HepG2 (cell line): ENCODE data around the gene MEIS1. TPM values are rescaled to one million over a fixed set of nuclear protein-coding genes. Genes with fewer than 3 reads are reported as not detected.
A peak's percentile ranks its signal among the peaks of the same experiment; 100 is the strongest.

Experiments
- CENPT ChIP-seq: sonication (generic); formaldehyde crosslinking; IDR thresholded peaks from 2 replicates; pipeline ENCODE4 v1.8.0; 2022; ENCODE audit warnings: low read depth, mild to moderate bottlenecking, moderate library complexity, missing genetic modification reagents
- CENPX ChIP-seq: sonication (generic); formaldehyde crosslinking; IDR thresholded peaks from 2 replicates; pipeline ENCODE4 v1.9.0; 2021; ENCODE audit warnings: mild to moderate bottlenecking, missing genetic modification reagents, moderate library complexity
- ETV6 ChIP-seq: sonication (generic); formaldehyde crosslinking; conservative IDR thresholded peaks from 2 replicates; pipeline ENCODE4 v1.4.0; 2020; ENCODE audit warnings: missing genetic modification reagents
- FOXA3 ChIP-seq: IDR thresholded peaks from 2 replicates; pipeline ENCODE4 v1.6.1; 2016; ENCODE audit warnings: missing genetic modification reagents, missing compliant biosample characterization
- KLF6 ChIP-seq: IDR thresholded peaks from 2 replicates; pipeline ENCODE4 v1.8.0; 2016; ENCODE audit warnings: missing biosample characterization, missing genetic modification reagents
- KMT2B ChIP-seq: IDR thresholded peaks from 2 replicates; pipeline ENCODE4 v1.6.1; 2016; ENCODE audit warnings: missing genetic modification reagents, missing compliant biosample characterization
- ZBTB7A ChIP-seq: sonication (generic); formaldehyde crosslinking; IDR thresholded peaks from 2 replicates; pipeline ENCODE4 v1.8.0; 2022; ENCODE audit warnings: mild to moderate bottlenecking, missing genetic modification reagents
- ZFP1 ChIP-seq: IDR thresholded peaks from 2 replicates; pipeline ENCODE4 v1.6.1; 2016
- ZNF264 ChIP-seq: sonication (generic); formaldehyde crosslinking; IDR thresholded peaks from 2 replicates; pipeline ENCODE4 v1.4.0; 2020; ENCODE audit warnings: missing genetic modification reagents
- ZNF335 ChIP-seq: sonication (generic); formaldehyde crosslinking; IDR thresholded peaks from 2 replicates; pipeline ENCODE4 v1.4.0; 2020; ENCODE audit warnings: missing genetic modification reagents
- polyA plus RNA-seq, 8 experiments: library from polyadenylated mRNA; depleted of rRNA in 3 of 8; stranded (reverse) in 7 of 8; unstranded in 1 of 8; fragments of >200 nt; fragmentation: Illumina TruSeq in 4 of 8; extraction: Trizol in 4 of 8; gene quantifications; 2 replicates each; pipeline versions ENCODE4 v1.2.1 to v1.2.3, GENCODE V29; 2011 to 2016; ENCODE audit warnings: low read depth in 4 of 8, missing spikeins in 1 of 8, mixed read lengths in 1 of 8; ENCODE audit not compliant: insufficient read depth in 1 of 8
- total RNA-seq, 5 experiments: library from RNA; depleted of rRNA; stranded (reverse); fragments of >200 nt; fragmentation: Illumina TruSeq; extraction: Trizol; gene quantifications; 2 replicates each; pipeline ENCODE4 v1.2.3, GENCODE V29; 2016; ENCODE audit warnings: low read depth in 1 of 5
- TF ChIP-seq, protein P1 (sequence below): sonication (generic); formaldehyde crosslinking; IDR thresholded peaks from 2 replicates; pipeline ENCODE4 v1.5.1; 2020; ENCODE audit warnings: mild to moderate bottlenecking, missing genetic modification reagents, borderline replicate concordance
- TF ChIP-seq, protein P2 (sequence below): sonication (generic); formaldehyde crosslinking; IDR thresholded peaks from 2 replicates; pipeline ENCODE4 v1.5.1; 2020; ENCODE audit warnings: missing genetic modification reagents, mild to moderate bottlenecking, borderline replicate concordance
- TF ChIP-seq, protein P3 (sequence below): sonication (generic); formaldehyde crosslinking; IDR thresholded peaks from 2 replicates; pipeline ENCODE4 v1.8.0; 2022; ENCODE audit warnings: low read depth, missing genetic modification reagents
- TF ChIP-seq, protein P4 (sequence below): sonication (generic); formaldehyde crosslinking; IDR thresholded peaks from 2 replicates; pipeline ENCODE4 v1.4.0; 2020; ENCODE audit warnings: missing genetic modification reagents, borderline replicate concordance

MEIS1 gene
- total and polyA plus RNA-seq, 2 of the 13 experiments (the other 11 are each of a cell fraction or from before 2014, with no cell fraction given) = 3.8 to 6.0 TPM

- TF ChIP-seq ZBTB7A (no peak), CENPT (CRISPR knock-in tag) (no peak), ZNF264 (CRISPR knock-in tag) (0 out of 2 replicates have a peak, but pooled peaks have one; percentile 37), ETV6 (peak; percentile 54), FOXA3 (CRISPR knock-in tag) (peak; percentile 75), CENPX (CRISPR knock-in tag) (no peak), KLF6 (peak; percentile 83), ZNF335 (peak; percentile 46; the same call in 1 of the 2 replicates), KMT2B (CRISPR knock-in tag) (peak; percentile 93), ZFP1 (peak; percentile 84; the same call in 1 of the 2 replicates)
- TF ChIP-seq, protein P1, sequence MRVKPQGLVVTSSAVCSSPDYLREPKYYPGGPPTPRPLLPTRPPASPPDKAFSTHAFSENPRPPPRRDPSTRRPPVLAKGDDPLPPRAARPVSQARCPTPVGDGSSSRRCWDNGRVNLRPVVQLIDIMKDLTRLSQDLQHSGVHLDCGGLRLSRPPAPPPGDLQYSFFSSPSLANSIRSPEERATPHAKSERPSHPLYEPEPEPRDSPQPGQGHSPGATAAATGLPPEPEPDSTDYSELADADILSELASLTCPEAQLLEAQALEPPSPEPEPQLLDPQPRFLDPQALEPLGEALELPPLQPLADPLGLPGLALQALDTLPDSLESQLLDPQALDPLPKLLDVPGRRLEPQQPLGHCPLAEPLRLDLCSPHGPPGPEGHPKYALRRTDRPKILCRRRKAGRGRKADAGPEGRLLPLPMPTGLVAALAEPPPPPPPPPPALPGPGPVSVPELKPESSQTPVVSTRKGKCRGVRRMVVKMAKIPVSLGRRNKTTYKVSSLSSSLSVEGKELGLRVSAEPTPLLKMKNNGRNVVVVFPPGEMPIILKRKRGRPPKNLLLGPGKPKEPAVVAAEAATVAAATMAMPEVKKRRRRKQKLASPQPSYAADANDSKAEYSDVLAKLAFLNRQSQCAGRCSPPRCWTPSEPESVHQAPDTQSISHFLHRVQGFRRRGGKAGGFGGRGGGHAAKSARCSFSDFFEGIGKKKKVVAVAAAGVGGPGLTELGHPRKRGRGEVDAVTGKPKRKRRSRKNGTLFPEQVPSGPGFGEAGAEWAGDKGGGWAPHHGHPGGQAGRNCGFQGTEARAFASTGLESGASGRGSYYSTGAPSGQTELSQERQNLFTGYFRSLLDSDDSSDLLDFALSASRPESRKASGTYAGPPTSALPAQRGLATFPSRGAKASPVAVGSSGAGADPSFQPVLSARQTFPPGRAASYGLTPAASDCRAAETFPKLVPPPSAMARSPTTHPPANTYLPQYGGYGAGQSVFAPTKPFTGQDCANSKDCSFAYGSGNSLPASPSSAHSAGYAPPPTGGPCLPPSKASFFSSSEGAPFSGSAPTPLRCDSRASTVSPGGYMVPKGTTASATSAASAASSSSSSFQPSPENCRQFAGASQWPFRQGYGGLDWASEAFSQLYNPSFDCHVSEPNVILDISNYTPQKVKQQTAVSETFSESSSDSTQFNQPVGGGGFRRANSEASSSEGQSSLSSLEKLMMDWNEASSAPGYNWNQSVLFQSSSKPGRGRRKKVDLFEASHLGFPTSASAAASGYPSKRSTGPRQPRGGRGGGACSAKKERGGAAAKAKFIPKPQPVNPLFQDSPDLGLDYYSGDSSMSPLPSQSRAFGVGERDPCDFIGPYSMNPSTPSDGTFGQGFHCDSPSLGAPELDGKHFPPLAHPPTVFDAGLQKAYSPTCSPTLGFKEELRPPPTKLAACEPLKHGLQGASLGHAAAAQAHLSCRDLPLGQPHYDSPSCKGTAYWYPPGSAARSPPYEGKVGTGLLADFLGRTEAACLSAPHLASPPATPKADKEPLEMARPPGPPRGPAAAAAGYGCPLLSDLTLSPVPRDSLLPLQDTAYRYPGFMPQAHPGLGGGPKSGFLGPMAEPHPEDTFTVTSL (CRISPR knock-in tag) = no peak
- TF ChIP-seq, protein P2, sequence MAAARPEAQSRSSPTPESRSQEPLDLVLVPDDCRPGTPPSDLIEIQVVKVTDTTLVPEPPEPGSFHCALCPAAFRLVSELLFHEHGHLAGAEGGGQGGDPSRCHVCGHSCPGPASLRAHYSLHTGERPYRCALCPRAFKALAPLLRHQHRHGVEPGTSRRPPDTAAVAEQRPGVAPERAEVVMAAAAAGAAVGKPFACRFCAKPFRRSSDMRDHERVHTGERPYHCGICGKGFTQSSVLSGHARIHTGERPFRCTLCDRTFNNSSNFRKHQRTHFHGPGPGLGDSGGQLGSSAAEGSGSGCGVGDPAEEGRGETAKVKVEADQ (CRISPR knock-in tag) = no peak
- TF ChIP-seq, protein P3, sequence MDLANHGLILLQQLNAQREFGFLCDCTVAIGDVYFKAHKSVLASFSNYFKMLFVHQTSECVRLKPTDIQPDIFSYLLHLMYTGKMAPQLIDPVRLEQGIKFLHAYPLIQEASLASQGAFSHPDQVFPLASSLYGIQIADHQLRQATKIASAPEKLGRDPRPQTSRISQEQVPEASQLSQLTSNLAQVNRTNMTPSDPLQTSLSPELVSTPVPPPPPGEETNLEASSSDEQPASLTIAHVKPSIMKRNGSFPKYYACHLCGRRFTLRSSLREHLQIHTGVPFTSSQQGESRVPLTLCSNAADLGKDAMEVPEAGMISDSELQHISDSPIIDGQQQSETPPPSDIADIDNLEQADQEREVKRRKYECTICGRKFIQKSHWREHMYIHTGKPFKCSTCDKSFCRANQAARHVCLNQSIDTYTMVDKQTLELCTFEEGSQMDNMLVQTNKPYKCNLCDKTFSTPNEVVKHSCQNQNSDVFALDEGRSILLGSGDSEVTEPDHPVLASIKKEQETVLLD = peak; percentile 62
- TF ChIP-seq, protein P4, sequence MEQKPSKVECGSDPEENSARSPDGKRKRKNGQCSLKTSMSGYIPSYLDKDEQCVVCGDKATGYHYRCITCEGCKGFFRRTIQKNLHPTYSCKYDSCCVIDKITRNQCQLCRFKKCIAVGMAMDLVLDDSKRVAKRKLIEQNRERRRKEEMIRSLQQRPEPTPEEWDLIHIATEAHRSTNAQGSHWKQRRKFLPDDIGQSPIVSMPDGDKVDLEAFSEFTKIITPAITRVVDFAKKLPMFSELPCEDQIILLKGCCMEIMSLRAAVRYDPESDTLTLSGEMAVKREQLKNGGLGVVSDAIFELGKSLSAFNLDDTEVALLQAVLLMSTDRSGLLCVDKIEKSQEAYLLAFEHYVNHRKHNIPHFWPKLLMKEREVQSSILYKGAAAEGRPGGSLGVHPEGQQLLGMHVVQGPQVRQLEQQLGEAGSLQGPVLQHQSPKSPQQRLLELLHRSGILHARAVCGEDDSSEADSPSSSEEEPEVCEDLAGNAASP (CRISPR knock-in tag) = peak; percentile 80
Measured at GRCh38 chr2:66434679-66435548, at the start of gene MEIS1 (continued).
